ENCODE data around the gene PTCHD4. TPM values are rescaled to one million over a fixed set of nuclear protein-coding genes. Genes with fewer than 3 reads are reported as not detected.
"Not testable (repeated sequence)": the region's sequence is repeated elsewhere in the genome, so short reads cannot be mapped to it uniquely, and the experiment has no call there.

PTCHD4 gene
- total and polyA plus RNA-seq, 2 experiments from 2014 or later, result 2.1 to 3.2 TPM

- TF ChIP-seq CTCF (IDR thresholded peaks at IDR 0.05; ENCODE audit: low read depth, low read length), result no peak
- no peak for DNase-seq (ENCODE audit: low read depth in 1 of 2, low spot score in 1 of 2)
- H3K27me3 ChIP-seq, result no peaks in the 10 kb centered on the region
- no peaks in the 10 kb centered on the region for H3K9me3 ChIP-seq (ENCODE audit: low read depth)
- H3K27ac ChIP-seq, result no peak overlapping the region
- no peak overlapping the region for H3K4me3 ChIP-seq
- peaks cover 5% of the 10 kb centered on the region for H3K4me1 ChIP-seq (ENCODE audit: low read depth)
- no peaks in the 10 kb centered on the region for H3K36me3 ChIP-seq
Measured at GRCh38 chr6:48116699-48117645, 6.0 kb upstream of the PTCHD4 start.

GRCh38 chr6:48113130-48113529, 2.1 kb upstream of the PTCHD4 start:
- no peak for TF ChIP-seq CTCF (IDR thresholded peaks at IDR 0.05; ENCODE audit: low read depth, low read length)
- Histone ChIP-seq H3K36me3 (no peaks in the 10 kb centered on the region), H3K4me1 (ENCODE audit: low read depth) (peaks cover 5% of the 10 kb centered on the region), H3K9me3 (ENCODE audit: low read depth) (no peaks in the 10 kb centered on the region), H3K27ac (no peak overlapping the region), H3K27me3 (no peaks in the 10 kb centered on the region), H3K4me3 (no peak overlapping the region)
- DNase-seq (ENCODE audit: low read depth in 1 of 2, low spot score in 1 of 2), result no peak

- no peak for DNase-seq (ENCODE audit: low read depth in 1 of 2, low spot score in 1 of 2)
- Histone ChIP-seq H3K9me3 (ENCODE audit: low read depth) (no peaks in the 10 kb centered on the region), H3K4me1 (ENCODE audit: low read depth) (peaks cover 5% of the 10 kb centered on the region), H3K27ac (no peak overlapping the region), H3K4me3 (no peak overlapping the region), H3K27me3 (no peaks in the 10 kb centered on the region), H3K36me3 (no peaks in the 10 kb centered on the region)
- TF ChIP-seq CTCF (IDR thresholded peaks at IDR 0.05; ENCODE audit: low read depth, low read length), result no peak
Measured at GRCh38 chr6:48111575-48111974, 578 bp upstream of the PTCHD4 start.

- H3K27ac ChIP-seq, result peak overlapping the region; percentile 75
- TF ChIP-seq CTCF (IDR thresholded peaks at IDR 0.05; ENCODE audit: low read depth, low read length), result no peak
- peak overlapping the region; percentile 17 for H3K4me3 ChIP-seq
- no peak for DNase-seq (ENCODE audit: low read depth in 1 of 2, low spot score in 1 of 2)
- no peaks in the 10 kb centered on the region for H3K9me3 ChIP-seq (ENCODE audit: low read depth)
- no peaks in the 10 kb centered on the region for H3K36me3 ChIP-seq
- no peaks in the 10 kb centered on the region for H3K27me3 ChIP-seq
- peaks cover 5% of the 10 kb centered on the region for H3K4me1 ChIP-seq (ENCODE audit: low read depth)
Measured at GRCh38 chr6:48110436-48111142, 408 bp downstream of the PTCHD4 start.

- H3K27me3 ChIP-seq, result no peaks in the 10 kb centered on the region
- no peaks in the 10 kb centered on the region for H3K9me3 ChIP-seq (ENCODE audit: low read depth)
- no peak overlapping the region for H3K27ac ChIP-seq
- peaks cover 5% of the 10 kb centered on the region for H3K4me1 ChIP-seq (ENCODE audit: low read depth)
- no peak for TF ChIP-seq CTCF (IDR thresholded peaks at IDR 0.05; ENCODE audit: low read depth, low read length)
- H3K36me3 ChIP-seq, result no peaks in the 10 kb centered on the region
- no peak for DNase-seq (ENCODE audit: low read depth in 1 of 2, low spot score in 1 of 2)
- H3K4me3 ChIP-seq, result peak overlapping the region; percentile 17
Measured at GRCh38 chr6:48109944-48110343, 1.1 kb downstream of the PTCHD4 start.

- not testable (repeated sequence) for H3K9me3 ChIP-seq (ENCODE audit: low read depth); DNase-seq (ENCODE audit: low read depth in 1 of 2, low spot score in 1 of 2); H3K27me3 ChIP-seq; H3K4me3 ChIP-seq; H3K27ac ChIP-seq; H3K36me3 ChIP-seq
- H3K4me1 ChIP-seq (ENCODE audit: low read depth), result peaks cover 14% of the 10 kb centered on the region
Measured at GRCh38 chr6:48102476-48103195, 8.4 kb downstream of the PTCHD4 start.

All from cardiac muscle cell (in vitro differentiated cells and primary cell).